ENCODE results near the gene MLLT10.
A peak's percentile ranks its signal among the peaks of the same experiment; 100 is the strongest.
"Not testable (repeated sequence)": the region's sequence is repeated elsewhere in the genome, so short reads cannot be mapped to it uniquely, and the experiment has no call there.

Gene MLLT10

DNA sequence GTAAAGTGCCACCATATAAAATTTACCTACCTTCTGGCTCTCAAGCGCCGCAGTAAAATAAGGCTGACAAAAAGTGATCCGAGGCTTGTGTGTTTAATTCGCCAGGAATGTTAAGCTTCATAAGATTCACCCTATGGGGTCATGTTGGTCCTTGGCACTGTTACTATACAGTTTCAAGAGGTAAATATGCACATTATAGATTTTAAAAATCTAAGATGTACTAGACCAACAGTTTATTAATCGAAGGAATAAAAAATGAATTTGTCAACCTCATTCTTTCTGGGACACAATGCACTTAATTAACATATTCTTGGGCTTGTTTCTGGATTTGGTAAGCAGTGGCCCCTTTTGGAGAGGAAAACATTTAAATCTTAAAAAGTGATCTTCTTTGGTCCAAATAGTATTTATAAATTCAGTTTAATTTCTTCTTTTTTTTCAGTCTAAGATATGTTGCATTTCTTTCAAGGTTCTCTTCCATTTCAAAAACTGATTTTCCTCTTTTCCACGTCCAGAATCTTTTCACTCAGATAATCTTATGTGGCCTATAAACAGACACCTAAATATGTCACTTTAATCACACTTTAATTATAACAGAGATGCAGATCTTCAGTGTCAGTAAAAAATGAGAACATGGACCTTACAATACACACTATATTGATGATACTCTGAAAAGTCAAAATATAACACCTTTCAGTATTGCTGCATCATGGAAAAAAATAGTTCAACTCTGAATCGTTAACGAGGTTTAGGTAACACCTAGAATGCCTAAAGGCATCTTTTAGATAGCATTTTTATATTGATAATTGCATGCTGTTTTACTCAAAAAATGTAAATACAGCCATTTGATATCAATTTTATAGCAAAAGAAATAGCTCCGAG is 4.8 kb upstream of the MLLT10 start:
- no peak for DNase-seq

GRCh38 chr10:21530168-21530567 is 3.9 kb upstream of the MLLT10 start:
- DNase-seq = no peak

- DNase-seq = no peak
Measured at GRCh38 chr10:21530641-21531040, 3.4 kb upstream of the MLLT10 start.

- DNase-seq = no peak
Measured at GRCh38 chr10:21531164-21531563, 2.9 kb upstream of the MLLT10 start.

GRCh38 chr10:21532694-21533466 is 1.2 kb upstream of the MLLT10 start:
- DNase-seq = no peak

- DNase-seq = no peak
Measured at GRCh38 chr10:21534280-21534586, 201 bp downstream of the MLLT10 start.

GRCh38 chr10:21534604-21535493 is 817 bp downstream of the MLLT10 start:
- DNase-seq = peak; percentile 37 to 60

DNA sequence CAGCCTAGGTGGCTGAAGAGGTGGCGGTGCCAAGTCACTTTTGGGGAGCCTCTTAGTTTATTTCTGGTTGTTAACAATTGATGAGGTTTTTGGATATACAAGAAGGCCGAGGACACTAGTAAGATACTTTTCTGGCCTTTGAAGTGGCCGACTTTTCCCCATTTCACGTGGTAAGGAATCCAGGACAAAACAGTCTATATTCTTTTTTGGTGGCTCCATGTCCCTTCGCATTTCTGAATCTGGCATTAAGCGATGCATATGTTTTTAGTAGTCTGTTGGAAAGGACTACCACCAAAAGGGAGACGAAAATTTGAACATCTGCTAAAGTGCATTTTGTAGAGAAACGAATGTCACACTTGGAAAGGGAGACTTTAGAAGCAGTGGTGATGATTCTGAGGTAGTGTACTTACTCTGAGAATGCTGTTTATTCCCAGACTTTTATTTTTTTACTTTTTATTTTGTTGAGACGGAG is 1.5 kb downstream of the MLLT10 start:
- no peak for DNase-seq

- DNase-seq = not testable (repeated sequence)
Measured at GRCh38 chr10:21535976-21536375, 1.9 kb downstream of the MLLT10 start.

GRCh38 chr10:21536874-21537273 is 2.8 kb downstream of the MLLT10 start:
- DNase-seq = no peak

- not testable (repeated sequence) for DNase-seq
Measured at GRCh38 chr10:21540701-21541100, 6.7 kb downstream of the MLLT10 start.

- DNase-seq = no peak
Measured at GRCh38 chr10:21547246-21547645, 13.2 kb downstream of the MLLT10 start.

- DNase-seq = no peak
Measured at GRCh38 chr10:21552638-21553037, 18.6 kb downstream of the MLLT10 start.

- DNase-seq = no peak
Measured at GRCh38 chr10:21556527-21556926, 22.5 kb downstream of the MLLT10 start.

GRCh38 chr10:21558984-21559383 is 25.0 kb downstream of the MLLT10 start:
- DNase-seq = not testable (repeated sequence)

GRCh38 chr10:21570761-21571521 is 36.9 kb downstream of the MLLT10 start:
- DNase-seq = no peak

- no peak for DNase-seq
Measured at GRCh38 chr10:21572578-21572977, 38.5 kb downstream of the MLLT10 start.

DNA sequence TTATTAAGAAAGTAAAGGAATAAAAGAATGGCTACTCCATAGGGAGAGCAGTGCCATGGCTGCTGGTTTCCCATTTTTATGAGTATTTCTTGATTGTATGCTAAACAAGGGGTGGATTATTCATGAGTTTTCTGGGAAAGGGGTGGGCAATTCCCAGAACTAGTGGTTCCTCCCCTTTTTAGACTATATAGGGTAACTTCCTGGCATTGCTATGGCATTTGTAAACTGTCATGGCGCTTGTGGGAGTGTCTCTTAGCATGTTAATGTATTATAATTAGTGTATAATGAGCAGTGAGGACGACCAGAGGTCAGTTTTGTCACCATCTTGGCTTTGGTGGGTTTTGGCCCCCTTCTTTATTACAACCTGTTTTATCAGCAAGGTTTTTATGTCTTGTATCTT is 40.5 kb downstream of the MLLT10 start:
- not testable (repeated sequence) for DNase-seq

GRCh38 chr10:21579291-21579690 is 45.3 kb downstream of the MLLT10 start:
- DNase-seq = no peak

DNA sequence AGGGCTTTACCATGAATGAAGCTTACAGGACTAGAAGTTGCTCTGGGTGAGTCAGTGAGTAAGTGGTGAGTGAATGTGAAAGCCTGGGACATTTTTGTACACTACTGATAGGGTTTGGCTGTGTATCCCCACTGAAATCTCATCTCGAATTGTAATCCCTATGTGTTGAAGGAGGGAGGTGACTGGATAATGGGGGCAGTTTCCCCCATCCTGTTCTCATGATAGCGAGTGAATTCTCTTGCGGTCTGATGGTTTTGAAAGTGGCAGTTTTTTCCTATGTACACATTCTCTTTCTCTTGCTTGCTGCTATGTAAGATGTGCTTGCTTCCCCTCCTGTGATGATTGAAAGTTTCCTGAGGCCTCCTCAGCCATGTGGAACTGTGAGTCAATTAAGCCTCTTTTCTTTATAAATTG is 47.4 kb downstream of the MLLT10 start:
- DNase-seq = not testable (repeated sequence)

DNA sequence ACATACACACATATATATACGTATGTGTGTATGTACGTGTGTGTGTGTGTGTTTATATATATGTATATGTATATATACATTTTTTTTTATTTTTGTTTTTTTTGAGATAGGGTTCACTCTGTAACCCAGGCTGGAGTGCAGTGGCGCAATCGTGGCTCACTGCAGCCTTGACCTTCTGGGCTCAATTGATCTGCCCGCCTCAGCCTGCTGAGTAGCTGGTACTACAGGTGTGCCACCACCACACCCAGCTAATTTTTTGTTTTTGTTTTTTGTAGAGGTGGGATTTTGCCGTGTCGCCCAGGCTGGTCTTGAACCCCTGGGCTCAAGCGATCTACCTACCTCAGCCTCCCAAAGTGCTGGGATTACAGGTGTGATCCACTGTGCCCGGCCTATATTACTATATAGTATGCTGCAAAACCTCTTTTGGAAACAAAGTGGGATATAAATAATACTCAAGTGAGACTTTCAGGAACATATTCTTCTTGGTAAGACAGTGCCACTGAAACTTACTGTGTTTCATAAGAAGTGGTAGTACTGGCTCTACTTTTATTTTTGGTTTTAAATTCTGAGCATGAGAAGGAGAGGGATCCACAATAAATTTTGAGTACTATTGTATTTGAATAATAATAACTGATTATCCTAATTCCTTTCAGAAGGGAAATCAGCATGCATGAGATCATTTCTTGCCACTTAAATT is 51.0 kb downstream of the MLLT10 start:
- DNase-seq = no peak

DNA sequence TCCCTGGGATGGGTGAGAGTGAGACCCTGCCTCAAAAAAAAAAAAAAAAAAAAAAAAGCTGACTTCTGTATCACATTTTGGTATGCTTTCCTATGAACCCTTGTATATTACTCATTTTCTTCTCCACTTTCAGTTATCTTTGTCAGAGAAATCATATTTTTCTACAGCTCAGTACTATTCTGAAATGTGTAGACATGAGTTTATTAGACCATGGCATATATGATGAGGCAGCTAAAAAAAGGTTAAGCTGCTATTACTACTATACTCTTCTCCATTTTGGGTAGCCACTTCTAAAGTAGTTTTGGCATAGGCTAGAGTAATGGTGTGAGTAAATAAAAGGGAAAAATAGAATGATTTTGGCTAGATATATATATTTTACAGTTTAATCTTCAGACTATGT is 53.4 kb downstream of the MLLT10 start:
- DNase-seq = no peak

Data from CD4-positive, alpha-beta T cell treated with Interleukin-4 for 1 hour (primary cell).